ENCODE measurements around the gene ADD2. TPM values are rescaled to one million over a fixed set of nuclear protein-coding genes. Genes with fewer than 3 reads are reported as not detected.

ADD2 gene
- total and polyA plus RNA-seq, 12 donors, result 0.20 to 5.6 (median 1.9) TPM; not detected in 1

- 79 to 87% (median 82%) methylated on average over 7 of the region's 7 CpGs for WGBS, 4 donors
- H3K27ac ChIP-seq, result no peak overlapping the region
- H3K9me3 ChIP-seq (replicated peaks in 1 of 3), result no peaks in the 10 kb centered on the region
- no peak overlapping the region for H3K4me3 ChIP-seq
- no peak for TF ChIP-seq POLR2A (IDR thresholded peaks at IDR 0.05)
- TF ChIP-seq CTCF (IDR thresholded peaks at IDR 0.05), result no peak
- H3K36me3 ChIP-seq (replicated peaks in 1 of 2), result no peaks in the 10 kb centered on the region
- peaks cover 30% of the 10 kb centered on the region for H3K27me3 ChIP-seq
- DNase-seq, result no peak
- intact Hi-C loops (cut with DNase I), result no loop called here
- peaks cover 9 to 15% of the 10 kb centered on the region in 2 donors for H3K4me1 ChIP-seq (replicated peaks in 1 of 2)
Observed at GRCh38 chr2:70765507-70765906, 2.5 kb downstream of the ADD2 start.

GRCh38 chr2:70759446-70759845 is 8.6 kb downstream of the ADD2 start:
- TF ChIP-seq POLR2A (IDR thresholded peaks at IDR 0.05), result no peak
- TF ChIP-seq CTCF (IDR thresholded peaks at IDR 0.05), result no peak

GRCh38 chr2:70757966-70758365 is 10.0 kb downstream of the ADD2 start:
- Histone ChIP-seq H3K27me3 (peaks cover 10% of the 10 kb centered on the region), H3K36me3 (replicated peaks in 1 of 2) (no peaks in the 10 kb centered on the region), H3K4me3 (no peak overlapping the region), H3K27ac (no peak overlapping the region), H3K9me3 (replicated peaks in 1 of 3) (no peaks in the 10 kb centered on the region), H3K4me1 (replicated peaks in 1 of 2) (no peaks in the 10 kb centered on the region)
- no peak for DNase-seq
- intact Hi-C loops (cut with DNase I), result no loop called here
- no peak for TF ChIP-seq POLR2A (IDR thresholded peaks at IDR 0.05)
- TF ChIP-seq CTCF (IDR thresholded peaks at IDR 0.05), result no peak
- WGBS, 4 donors, result 88 to 90% (median 89%) methylated on average over 7 of the region's 7 CpGs

More at GRCh38 chr2:70759446-70759845, 8.6 kb downstream of the ADD2 start:
- intact Hi-C loops (cut with DNase I), result no loop called here
- H3K27me3 ChIP-seq, result peaks cover 13% of the 10 kb centered on the region
- H3K4me3 ChIP-seq, result no peak overlapping the region
- no peaks in the 10 kb centered on the region for H3K4me1 ChIP-seq (replicated peaks in 1 of 2)
- no peak overlapping the region for H3K27ac ChIP-seq
- WGBS, 4 donors, result 59 to 88% (median 69%) methylated on average over 1 of the region's 1 CpG
- H3K9me3 ChIP-seq (replicated peaks in 1 of 3), result no peaks in the 10 kb centered on the region
- no peaks in the 10 kb centered on the region for H3K36me3 ChIP-seq (replicated peaks in 1 of 2)
- no peak for DNase-seq

- H3K4me3 ChIP-seq, result no peak overlapping the region
- H3K27ac ChIP-seq, result no peak overlapping the region
- peaks cover 10% of the 10 kb centered on the region for H3K27me3 ChIP-seq
- 67 to 79% (median 72%) methylated on average over 4 of the region's 4 CpGs for WGBS, 4 donors
- TF ChIP-seq CTCF (IDR thresholded peaks at IDR 0.05) (no peak), POLR2A (IDR thresholded peaks at IDR 0.05) (no peak)
- no peak for DNase-seq
- no peaks in the 10 kb centered on the region for H3K36me3 ChIP-seq (replicated peaks in 1 of 2)
- intact Hi-C loops (cut with DNase I), result no loop called here
- no peaks in the 10 kb centered on the region for H3K4me1 ChIP-seq (replicated peaks in 1 of 2)
- H3K9me3 ChIP-seq (replicated peaks in 1 of 3), result no peaks in the 10 kb centered on the region
Observed at GRCh38 chr2:70757360-70757759, 10.6 kb downstream of the ADD2 start.

Data from adrenal gland (tissue), 12 donors.